Stomach smooth muscle (tissue), 2 donors: ENCODE results near the gene HLA-DRB1.
"Not testable (repeated sequence)": the region's sequence is repeated elsewhere in the genome, so short reads cannot be mapped to it uniquely, and the experiment has no call there.

Experiments used
- H3K27ac ChIP-seq: one replicate; pipeline ENCODE4 v1.7.0; 2013; ENCODE audit warnings: mild to moderate bottlenecking, low read length, inconsistent platforms
- H3K27me3 ChIP-seq, 2 donors: one replicate each; pipeline ENCODE4 v1.7.0; 2013; ENCODE audit warnings: low read length in 2 of 2; ENCODE audit not compliant: insufficient read depth in 2 of 2, control insufficient read depth in 1 of 2
- H3K36me3 ChIP-seq, 2 donors: one replicate each; pipeline ENCODE4 v1.7.0; 2013; ENCODE audit warnings: low read length in 2 of 2; ENCODE audit not compliant: control insufficient read depth in 2 of 2, insufficient read depth in 2 of 2
- H3K4me1 ChIP-seq: one replicate; pipeline ENCODE4 v1.7.0; 2013; ENCODE audit warnings: low read length; ENCODE audit not compliant: control insufficient read depth, insufficient read depth
- H3K4me3 ChIP-seq, 2 donors: one replicate each; pipeline ENCODE4 v1.7.0; 2013; ENCODE audit warnings: low read length in 2 of 2
- H3K9ac ChIP-seq, 2 donors: one replicate each; pipeline ENCODE4 v1.7.0; 2013; ENCODE audit warnings: low read length in 2 of 2, mild to moderate bottlenecking in 1 of 2
- H3K9me3 ChIP-seq, 2 donors: one replicate each; pipeline ENCODE4 v1.7.0; 2013; ENCODE audit warnings: low read length in 2 of 2; ENCODE audit not compliant: control insufficient read depth in 2 of 2
- donor health status: healthy.
- donor health status: Pancreatic carcinoma.

The HLA-DRB1 gene

DNA sequence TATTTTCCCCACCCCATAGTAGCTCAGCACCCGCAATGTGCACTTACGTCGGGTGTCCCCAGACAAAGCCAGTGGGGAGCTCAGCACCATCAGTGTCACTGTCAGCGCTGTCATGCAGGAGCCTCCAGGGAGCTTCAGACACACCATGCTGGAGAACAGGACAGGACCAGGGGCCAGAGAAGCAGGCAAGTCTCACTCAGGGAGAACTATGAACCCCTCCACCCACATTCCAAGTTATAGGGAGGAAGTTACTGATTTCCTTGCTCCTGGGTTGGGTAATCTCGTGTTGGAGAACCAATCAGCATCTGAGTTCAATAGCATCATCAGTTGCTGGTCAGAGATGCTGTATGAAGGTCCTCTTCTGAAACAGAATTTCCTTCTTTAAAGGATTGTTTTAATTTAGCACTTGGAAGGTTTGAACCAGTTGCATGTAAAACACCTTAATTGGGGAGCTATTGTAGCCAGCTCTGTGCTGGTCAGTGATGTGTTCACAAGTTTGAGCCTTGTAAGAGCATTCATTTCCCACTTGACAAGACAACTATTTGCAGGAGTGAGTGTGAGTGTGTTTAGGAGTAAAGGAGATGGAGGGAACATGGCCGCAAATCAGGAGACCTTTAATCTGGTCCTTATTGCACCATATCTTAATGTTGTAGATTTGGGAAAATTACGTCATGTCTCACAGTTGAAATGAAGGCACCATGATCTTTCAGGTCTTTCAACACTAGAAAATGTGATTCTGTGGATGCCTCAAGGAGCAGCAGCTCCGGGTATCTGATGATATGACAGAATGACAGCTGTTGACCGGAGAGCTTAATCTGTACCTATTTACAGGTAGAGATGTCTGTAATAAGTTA, at the start of gene HLA-DRB1:
HLA-DRB1 (minus strand) TSS at position 253 of the 854 bp plus-strand sequence; CDS start at position 147, 106 bp downstream.
- H3K9me3 ChIP-seq, result no peaks in the 10 kb centered on the region
- no peak within 1 kb of the TSS for H3K9ac ChIP-seq
- peak within 1 kb of the TSS in 1 of 2 donors; percentile 52 for H3K4me3 ChIP-seq
- no peaks in the 10 kb centered on the region for H3K27me3 ChIP-seq
- H3K27ac ChIP-seq, result no peak within 1 kb of the TSS
- no peaks in the 10 kb centered on the region for H3K36me3 ChIP-seq
- H3K4me1 ChIP-seq, result no peaks in the 10 kb centered on the region

DNA sequence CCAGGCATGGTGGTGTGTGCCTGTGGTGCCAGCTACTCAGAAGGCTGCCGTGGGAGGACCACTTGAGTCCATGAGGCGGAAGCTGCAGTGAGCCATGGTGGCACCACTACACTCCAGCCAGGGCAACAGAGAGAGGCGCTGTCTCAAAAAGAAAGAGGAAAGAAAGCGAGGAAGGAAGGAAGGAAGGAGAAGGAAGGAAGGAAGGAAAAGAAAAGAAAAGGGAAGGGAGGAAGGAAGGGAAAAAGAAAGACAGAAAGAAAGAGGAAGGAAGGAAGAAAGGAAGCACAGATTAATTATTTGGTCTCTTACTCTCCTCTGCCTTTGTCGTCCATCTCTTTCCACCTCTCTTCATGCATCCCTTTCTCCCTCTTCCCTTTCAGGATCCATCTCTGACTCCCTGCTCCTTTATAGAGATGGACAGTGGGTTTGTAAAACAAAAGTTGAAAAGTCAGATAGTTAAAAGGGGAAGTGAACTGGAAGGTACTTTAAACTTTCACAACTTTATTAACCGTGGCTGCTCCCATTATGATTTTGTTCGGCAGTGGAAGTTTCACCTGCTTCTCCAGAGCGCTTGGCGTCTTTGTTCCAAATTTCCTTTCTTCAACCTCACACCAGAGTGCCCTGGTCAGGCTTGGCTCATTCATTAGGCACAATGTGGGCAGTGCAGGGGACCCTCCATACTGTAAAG, 49.0 kb upstream of the HLA-DRB1 start:
- H3K27ac ChIP-seq, result no peak overlapping the region

DNA sequence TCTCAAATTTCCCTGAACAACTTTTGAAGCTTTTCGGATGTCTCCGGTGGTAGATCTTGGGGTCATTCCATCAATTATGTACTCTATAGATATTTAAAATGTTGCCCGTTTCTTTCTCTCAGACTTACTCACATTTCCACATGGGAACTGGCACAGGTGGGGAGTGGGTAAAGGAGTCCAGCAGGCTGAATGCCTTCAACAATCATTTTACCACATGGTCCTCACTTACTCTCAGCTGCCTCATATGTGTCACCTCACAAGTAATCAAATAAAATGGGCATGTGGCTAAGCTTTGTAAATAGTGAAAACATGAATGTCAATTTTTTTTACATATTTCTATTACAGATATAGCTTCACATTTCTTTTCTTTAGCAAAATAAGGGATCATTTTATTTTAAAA, 48.2 kb upstream of the HLA-DRB1 start:
- no peak overlapping the region for H3K4me3 ChIP-seq
- no peak overlapping the region for H3K9ac ChIP-seq

More for the DNA sequence above, 49.0 kb upstream of the HLA-DRB1 start:
- no peak overlapping the region for H3K9ac ChIP-seq
- H3K4me3 ChIP-seq, result no peak overlapping the region
- H3K4me1 ChIP-seq, result no peaks in the 10 kb centered on the region
- H3K9me3 ChIP-seq, result no peaks in the 10 kb centered on the region
- peaks cover 0 to 3% of the 10 kb centered on the region in 2 donors for H3K27me3 ChIP-seq
- H3K36me3 ChIP-seq, result no peaks in the 10 kb centered on the region

DNA sequence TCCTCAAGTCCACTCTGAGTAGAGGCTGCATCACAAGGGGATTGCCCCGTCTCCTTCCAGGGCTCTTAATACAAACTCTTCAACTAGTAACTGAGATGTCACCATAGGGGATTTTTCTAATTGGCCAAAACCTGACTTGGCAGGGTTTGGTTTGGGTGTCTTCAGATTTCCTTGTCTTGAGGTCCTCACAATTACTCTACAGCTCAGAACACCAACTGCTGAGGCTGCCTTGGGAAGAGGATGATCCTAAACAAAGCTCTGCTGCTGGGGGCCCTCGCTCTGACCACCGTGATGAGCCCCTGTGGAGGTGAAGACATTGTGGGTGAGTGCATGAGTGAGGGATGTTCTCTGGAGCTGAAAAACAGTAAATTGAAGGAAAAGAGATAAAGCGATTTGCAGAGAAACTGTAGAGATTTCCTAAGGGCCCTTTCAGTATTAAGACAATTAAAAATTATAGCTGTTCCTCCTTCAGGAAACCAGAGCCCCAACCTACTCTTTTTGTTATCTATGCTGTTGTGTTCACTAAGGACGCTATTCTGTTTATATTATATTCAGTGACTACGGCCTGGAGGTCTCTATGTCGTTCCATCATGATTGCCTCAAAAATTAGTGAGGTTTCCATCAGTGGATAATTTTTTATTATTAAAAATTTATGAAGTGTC, 47.7 kb upstream of the HLA-DRB1 start, which contains the start of gene HLA-DQA1:
HLA-DQA1 (plus strand) TSS at position 188 of the 662 bp plus-strand sequence; CDS start at position 241, 53 bp downstream.
- H3K27me3 ChIP-seq, result peaks cover 0 to 3% of the 10 kb centered on the region in 2 donors
- no peak within 1 kb of the TSS for H3K9ac ChIP-seq

More for the DNA sequence above, 48.2 kb upstream of the HLA-DRB1 start:
- no peaks in the 10 kb centered on the region for H3K9me3 ChIP-seq
- no peaks in the 10 kb centered on the region for H3K36me3 ChIP-seq
- peaks cover 0 to 3% of the 10 kb centered on the region in 2 donors for H3K27me3 ChIP-seq
- H3K4me1 ChIP-seq, result no peaks in the 10 kb centered on the region
- H3K27ac ChIP-seq, result no peak overlapping the region

DNA sequence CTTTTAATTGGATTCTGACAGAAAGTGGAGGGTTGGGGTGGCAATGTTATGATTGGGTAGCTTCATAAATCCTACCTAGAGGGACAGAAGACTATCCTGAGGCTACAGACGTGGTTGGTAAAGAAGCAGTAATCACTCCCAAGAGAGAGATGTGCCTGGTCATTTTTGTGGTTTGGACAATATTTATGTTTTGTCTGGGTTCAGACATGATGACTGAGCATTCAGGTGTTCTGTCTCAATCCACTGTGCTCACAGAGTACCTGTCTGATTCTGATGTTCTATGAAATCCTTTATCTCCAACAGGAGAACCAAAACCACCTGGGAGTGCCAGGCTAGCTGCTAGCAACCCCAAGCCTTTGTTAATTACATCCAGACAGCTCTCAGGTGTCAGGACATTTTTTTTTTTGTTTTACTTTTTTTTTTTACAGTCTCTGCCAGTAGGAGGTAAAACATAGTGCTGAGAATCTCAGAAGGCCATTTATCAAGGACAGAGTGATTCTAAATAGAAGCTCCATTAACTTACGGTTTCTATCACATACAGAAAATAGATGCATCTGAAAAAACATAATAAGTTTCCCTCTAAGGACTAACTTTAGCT, 46.0 kb upstream of the HLA-DRB1 start:
- no peak overlapping the region for H3K27ac ChIP-seq

More for the DNA sequence above, 47.7 kb upstream of the HLA-DRB1 start, which contains the start of gene HLA-DQA1:
- H3K4me1 ChIP-seq, result no peaks in the 10 kb centered on the region
- no peaks in the 10 kb centered on the region for H3K9me3 ChIP-seq
- no peaks in the 10 kb centered on the region for H3K36me3 ChIP-seq
- no peak within 1 kb of the TSS for H3K27ac ChIP-seq
- no peak within 1 kb of the TSS for H3K4me3 ChIP-seq

DNA sequence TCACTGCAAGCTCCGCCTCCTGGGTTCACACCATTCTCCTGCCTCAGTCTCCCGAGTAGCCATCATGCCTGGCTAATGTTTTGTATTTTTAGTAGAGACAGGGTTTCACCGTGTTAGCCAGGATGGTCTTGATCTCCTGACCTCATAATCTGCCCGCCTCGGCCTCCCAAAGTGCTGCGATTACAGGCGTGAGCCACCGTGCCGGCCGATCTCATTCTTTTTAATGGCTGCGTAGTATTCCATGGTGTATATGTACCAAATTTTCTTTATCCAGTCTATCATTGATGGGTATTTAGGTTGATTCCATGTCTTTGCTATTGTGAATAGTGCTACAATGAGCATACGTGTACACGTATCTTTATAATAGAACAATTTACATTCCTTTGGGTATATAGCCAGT, 40.1 kb upstream of the HLA-DRB1 start:
- H3K27me3 ChIP-seq, H3K4me3 ChIP-seq, H3K27ac ChIP-seq, H3K9me3 ChIP-seq, H3K4me1 ChIP-seq, H3K36me3 ChIP-seq, H3K9ac ChIP-seq: not testable (repeated sequence)

More for the DNA sequence above, 46.0 kb upstream of the HLA-DRB1 start:
- no peaks in the 10 kb centered on the region for H3K36me3 ChIP-seq
- H3K9me3 ChIP-seq, result no peaks in the 10 kb centered on the region
- peaks cover 0 to 3% of the 10 kb centered on the region in 2 donors for H3K27me3 ChIP-seq
- H3K4me1 ChIP-seq, result no peaks in the 10 kb centered on the region
- H3K4me3 ChIP-seq, result no peak overlapping the region
- no peak overlapping the region for H3K9ac ChIP-seq

DNA sequence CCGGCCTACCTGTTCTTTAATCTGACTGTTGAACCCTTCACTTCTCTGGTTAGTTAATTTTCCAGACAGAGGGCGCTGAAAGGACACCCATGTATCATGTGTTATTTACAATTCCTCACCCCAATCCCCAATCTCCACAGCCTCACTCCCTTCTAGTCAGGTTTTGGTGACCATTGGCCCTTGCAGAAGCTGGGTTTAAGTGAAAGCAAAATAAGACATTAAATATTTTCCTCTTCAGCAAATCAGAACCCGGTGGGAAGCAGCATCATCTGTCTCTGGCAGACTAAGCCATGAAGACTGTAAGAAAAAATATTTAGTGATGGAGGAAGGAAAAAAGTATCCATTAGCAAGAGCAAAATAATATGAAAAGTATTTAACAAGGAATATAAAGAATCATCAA, 38.2 kb upstream of the HLA-DRB1 start:
- no peak overlapping the region for H3K4me3 ChIP-seq
- H3K9ac ChIP-seq, result no peak overlapping the region
- no peak overlapping the region for H3K27ac ChIP-seq
- no peaks in the 10 kb centered on the region for H3K4me1 ChIP-seq
- no peaks in the 10 kb centered on the region for H3K9me3 ChIP-seq
- H3K36me3 ChIP-seq, result no peaks in the 10 kb centered on the region
- H3K27me3 ChIP-seq, result no peaks in the 10 kb centered on the region

DNA sequence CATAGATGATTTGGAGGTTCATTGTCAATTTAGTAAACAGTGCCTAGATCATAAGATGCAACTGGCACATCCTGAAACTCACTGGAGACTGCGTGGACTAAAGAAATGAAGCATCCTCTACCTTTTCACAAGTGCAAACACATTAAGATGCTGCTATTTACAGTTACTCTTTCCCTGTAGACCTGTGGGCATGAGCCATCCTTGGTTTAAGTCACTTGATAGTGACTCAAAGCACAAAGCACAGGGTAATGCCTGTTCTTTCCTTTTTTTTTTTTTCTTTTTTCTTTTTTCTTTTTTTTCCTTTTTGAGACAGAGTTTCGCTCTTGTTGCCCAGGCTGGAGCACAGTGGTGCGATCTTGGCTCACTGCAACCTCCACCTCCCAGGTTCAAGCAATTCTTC, 37.6 kb upstream of the HLA-DRB1 start:
- H3K36me3 ChIP-seq, result no peaks in the 10 kb centered on the region
- no peaks in the 10 kb centered on the region for H3K4me1 ChIP-seq
- no peaks in the 10 kb centered on the region for H3K9me3 ChIP-seq
- H3K4me3 ChIP-seq, result no peak overlapping the region
- H3K9ac ChIP-seq, result no peak overlapping the region
- no peak overlapping the region for H3K27ac ChIP-seq
- H3K27me3 ChIP-seq, result no peaks in the 10 kb centered on the region

DNA sequence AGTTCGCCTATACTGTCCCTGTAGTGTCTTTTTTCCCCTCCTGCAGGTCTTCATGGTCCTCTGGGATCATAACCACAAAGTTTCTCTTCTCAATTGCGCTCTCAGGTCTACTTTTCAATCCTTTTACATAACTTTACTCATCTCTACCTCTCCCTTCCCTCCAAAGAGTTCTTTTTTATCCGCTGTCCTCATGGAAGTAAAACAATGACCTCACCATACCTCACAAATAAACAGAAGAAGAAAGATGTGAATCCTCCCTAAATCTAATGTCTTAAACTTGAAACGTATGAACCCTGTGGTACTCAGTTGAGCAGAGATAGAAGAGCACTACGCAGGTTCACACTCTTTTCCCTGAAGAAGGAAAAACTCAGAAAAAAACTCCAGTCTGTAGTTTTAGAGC, 35.5 kb upstream of the HLA-DRB1 start:
- H3K27ac ChIP-seq, result no peak overlapping the region
- no peak overlapping the region for H3K9ac ChIP-seq
- no peaks in the 10 kb centered on the region for H3K4me1 ChIP-seq
- no peak overlapping the region for H3K4me3 ChIP-seq
- no peaks in the 10 kb centered on the region for H3K9me3 ChIP-seq
- H3K27me3 ChIP-seq, result no peaks in the 10 kb centered on the region
- H3K36me3 ChIP-seq, result no peaks in the 10 kb centered on the region

DNA sequence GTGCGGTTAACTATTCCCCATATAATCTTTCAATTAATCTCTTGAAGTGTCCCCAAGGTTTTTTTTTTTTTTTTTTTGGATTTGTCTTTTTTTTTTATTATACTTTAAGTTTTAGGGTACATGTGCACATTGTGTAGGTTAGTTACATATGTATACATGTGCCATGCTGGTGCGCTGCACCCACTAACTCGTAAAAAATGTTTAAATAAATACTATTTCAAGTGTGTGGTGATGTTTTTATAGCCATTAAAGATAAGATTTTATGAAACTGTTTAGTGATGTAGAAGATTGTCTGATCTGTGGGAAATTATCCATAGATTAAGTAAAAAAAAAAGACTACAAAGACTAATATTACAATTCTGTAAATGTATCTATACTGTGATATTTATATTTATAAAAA, 34.9 kb upstream of the HLA-DRB1 start:
- no peaks in the 10 kb centered on the region for H3K4me1 ChIP-seq
- H3K27me3 ChIP-seq, result no peaks in the 10 kb centered on the region
- H3K36me3 ChIP-seq, result no peaks in the 10 kb centered on the region
- H3K9me3 ChIP-seq, result no peaks in the 10 kb centered on the region
- no peak overlapping the region for H3K9ac ChIP-seq
- H3K4me3 ChIP-seq, result no peak overlapping the region
- H3K27ac ChIP-seq, result no peak overlapping the region
